HFFc6 (cell line): ENCODE data around the gene GIMAP6. TPM values are rescaled to one million over a fixed set of nuclear protein-coding genes. Genes with fewer than 3 reads are reported as not detected.

Experiments used
- DNase-seq: peaks from one replicate; pipeline ENCODE4 v3.0.0-alpha.2; 2018
- H3K27ac Mint-ChIP-seq: 2 replicates; pipeline ENCODE4 v1.8.0; 2020; ENCODE audit warnings: mild to moderate bottlenecking, mixed read lengths
- H3K27me3 Mint-ChIP-seq: 2 replicates; pipeline ENCODE4 v1.8.0; 2021; ENCODE audit warnings: mild to moderate bottlenecking, moderate library complexity, mixed read lengths; ENCODE audit not compliant: insufficient read depth
- H3K36me3 Mint-ChIP-seq: 2 replicates; pipeline ENCODE4 v1.8.0; 2021; ENCODE audit warnings: low read depth, mixed read lengths
- H3K4me1 Mint-ChIP-seq: 2 replicates; pipeline ENCODE4 v1.8.0; 2020; ENCODE audit warnings: low read depth, mixed read lengths
- H3K4me3 Mint-ChIP-seq: 2 replicates; pipeline ENCODE4 v1.8.0; 2020; ENCODE audit warnings: mild to moderate bottlenecking, moderate library complexity, mixed read lengths
- H3K9me3 Mint-ChIP-seq: 2 replicates; pipeline ENCODE4 v1.8.0; 2020; ENCODE audit warnings: mild to moderate bottlenecking, mixed read lengths
- CTCF ChIP-seq: fragments of 200-600 bp; sonication (generic); IDR thresholded peaks from 2 replicates; pipeline ENCODE4 v1.5.0; 2021; ENCODE audit warnings: antibody characterized with exemption, mild to moderate bottlenecking
- total RNA-seq, 6 experiments: library from RNA; stranded (reverse); fragmentation: NEBNext Ultra II Directional; extraction: Animal tissue kit (Norgen Biotek cat#: 25700); gene quantifications; 2 replicates in 1 of 6; 3 replicates in 5 of 6; pipeline ENCODE4 v1.2.3, GENCODE V29; 2021

GIMAP6 gene
- total RNA-seq, 6 experiments from 2014 or later: not detected

- TF ChIP-seq CTCF: no peak
- H3K36me3 Mint-ChIP-seq: no peaks in the 10 kb centered on the region
Measured at GRCh38 chr7:150649080-150649385, 16.8 kb upstream of the GIMAP6 start.

GRCh38 chr7:150648353-150649079 is 16.3 kb upstream of the GIMAP6 start:
- Mint-ChIP-seq H3K4me1 (no peaks in the 10 kb centered on the region), H3K36me3 (no peaks in the 10 kb centered on the region), H3K27me3 (peaks cover 2% of the 10 kb centered on the region; the same call in 1 of the 2 replicates), H3K4me3 (no peak overlapping the region), H3K9me3 (peaks cover 45% of the 10 kb centered on the region), H3K27ac (no peak overlapping the region)
- TF ChIP-seq CTCF: no peak
- no peak for DNase-seq

More at GRCh38 chr7:150649080-150649385, 16.8 kb upstream of the GIMAP6 start:
- Mint-ChIP-seq H3K27me3 (peaks cover 2% of the 10 kb centered on the region; the same call in 1 of the 2 replicates), H3K4me1 (no peaks in the 10 kb centered on the region), H3K4me3 (no peak overlapping the region), H3K27ac (no peak overlapping the region), H3K9me3 (peaks cover 45% of the 10 kb centered on the region)
- DNase-seq: no peak

- H3K36me3 Mint-ChIP-seq: no peaks in the 10 kb centered on the region; the same call in 1 of the 2 replicates
- peaks cover 44% of the 10 kb centered on the region for H3K9me3 Mint-ChIP-seq
- no peak for DNase-seq
- H3K27me3 Mint-ChIP-seq: peaks cover 2% of the 10 kb centered on the region; the same call in 1 of the 2 replicates
- no peaks in the 10 kb centered on the region for H3K4me1 Mint-ChIP-seq
- H3K4me3 Mint-ChIP-seq: no peak overlapping the region
- no peak overlapping the region for H3K27ac Mint-ChIP-seq
- no peak for TF ChIP-seq CTCF
Measured at GRCh38 chr7:150645259-150646020, 13.3 kb upstream of the GIMAP6 start.

GRCh38 chr7:150642926-150643325 is 10.7 kb upstream of the GIMAP6 start:
- no peak for TF ChIP-seq CTCF
- Mint-ChIP-seq H3K27ac (no peak overlapping the region), H3K4me3 (no peak overlapping the region), H3K9me3 (peaks cover 52% of the 10 kb centered on the region), H3K27me3 (peaks cover 2% of the 10 kb centered on the region; the same call in 1 of the 2 replicates), H3K4me1 (no peaks in the 10 kb centered on the region), H3K36me3 (no peaks in the 10 kb centered on the region; the same call in 1 of the 2 replicates)
- no peak for DNase-seq

GRCh38 chr7:150641854-150642253 is 9.7 kb upstream of the GIMAP6 start:
- no peak overlapping the region for H3K4me3 Mint-ChIP-seq
- H3K4me1 Mint-ChIP-seq: no peaks in the 10 kb centered on the region
- peaks cover 2% of the 10 kb centered on the region; the same call in 1 of the 2 replicates for H3K27me3 Mint-ChIP-seq
- H3K9me3 Mint-ChIP-seq: peaks cover 60% of the 10 kb centered on the region
- DNase-seq: no peak
- no peaks in the 10 kb centered on the region; the same call in 1 of the 2 replicates for H3K36me3 Mint-ChIP-seq
- H3K27ac Mint-ChIP-seq: no peak overlapping the region
- no peak for TF ChIP-seq CTCF
